Heart right ventricle (tissue), 16 donors: ENCODE data around the gene PPP1R7. TPM values are rescaled to one million over a fixed set of nuclear protein-coding genes. Genes with fewer than 3 reads are reported as not detected.

Source experiments
- ATAC-seq, 8 donors: fragments of 200-7000 bp; cut with Tn5 transposase; one replicate each; pipeline ENCODE4 v1.9.1; 2020; ENCODE audit warnings: mild to moderate bottlenecking in 8 of 8, moderate library complexity in 8 of 8, moderate number of reproducible peaks in 1 of 8
- DNase-seq, 2 donors: peaks; one replicate each; pipeline ENCODE4 v3.0.0-alpha.2; 2020
- H3K27ac ChIP-seq, 10 donors: fragments of 200-600 bp; sonication (generic) in 2 of 10; one replicate each; pipeline versions ENCODE4 v1.5.0 to v1.8.0; 2020 to 2022; ENCODE audit warnings: mild to moderate bottlenecking in 3 of 10
- H3K27me3 ChIP-seq, 7 donors: fragments of 200-600 bp; one replicate each; pipeline ENCODE4 v1.8.0; 2021 to 2022; ENCODE audit warnings: mild to moderate bottlenecking in 2 of 7
- H3K36me3 ChIP-seq, 9 donors: fragments of 200-600 bp; sonication (generic) in 1 of 9; one replicate each; pipeline versions ENCODE4 v1.5.0 to v1.8.0; 2020 to 2022; ENCODE audit warnings: mild to moderate bottlenecking in 2 of 9
- H3K4me1 ChIP-seq, 9 donors: fragments of 200-600 bp; sonication (generic) in 1 of 9; one replicate each; pipeline versions ENCODE4 v1.5.0 to v1.8.0; 2020 to 2022; ENCODE audit warnings: mild to moderate bottlenecking in 4 of 9
- H3K4me3 ChIP-seq, 10 donors: fragments of 200-600 bp; sonication (generic) in 2 of 10; one replicate each; pipeline versions ENCODE4 v1.5.0 to v1.8.0; 2020 to 2022; ENCODE audit warnings: mild to moderate bottlenecking in 7 of 10, moderate library complexity in 2 of 10
- H3K9me3 ChIP-seq, 11 donors: fragments of 200-600 bp in 10 of 11; sonication (generic) in 2 of 11; one replicate each; pipeline versions ENCODE4 v1.5.0 to v1.8.0; 2013 to 2022; ENCODE audit warnings: mild to moderate bottlenecking in 2 of 11, control low read depth in 1 of 11, moderate library complexity in 1 of 11
- CTCF ChIP-seq, 9 donors: fragments of 200-600 bp; sonication (generic) in 2 of 9; IDR thresholded peaks; one replicate each; pipeline versions ENCODE4 v1.5.0 to v1.8.0; 2021 to 2022; ENCODE audit warnings: antibody characterized with exemption in 9 of 9, mild to moderate bottlenecking in 5 of 9, moderate library complexity in 1 of 9
- WGBS, 2 donors: extraction: QIAGEN DNeasy Blood & Tissue Kit; methylation state at CpG; one replicate each; pipeline ENCODE4 v1.1.7; 2013; ENCODE audit warnings: inconsistent platforms in 1 of 2; 5-methylcytosine and 5-hydroxymethylcytosine counted together
- intact Hi-C, 10 donors: fragments of 100-400 bp; cut with DNase I; formaldehyde crosslinking; loops; one replicate each; pipeline versions ENCODE4 v1.11.1 to v1.14.2; 2022
- polyA plus RNA-seq, 2 donors: library from polyadenylated mRNA; stranded (reverse); fragments of 200-250 nt; gene quantifications; one replicate each; pipeline ENCODE4 v1.2.3, GENCODE V29; 2013
- total RNA-seq, 10 donors: library from RNA; stranded (reverse); fragmentation: NEBNext Ultra II Directional in 3 of 10; extraction: Animal tissue kit (Norgen Biotek cat#: 25700) in 3 of 10; gene quantifications; one replicate each; pipeline versions ENCODE4 v1.2.1 to v1.2.4, GENCODE V29; 2021 to 2023
- donor health status: Arrhythmogenic right ventricular cardiomyopathy.
- donor health status: ischemic (EF 13 %, LVEDD 7.1; RV severe dilation, severe dysfunction).
- donor health status: healthy with polysubstance abuse.
- donor health status: DM: no; HTN: yes; CAD: no.
- donor health status: DM: no; HTN: no; CAD: no.
- donor health status: ischemic (EF 25% LVEDD 6.9; RV normal size, moderate dysfunction).
- donor health status: ischemic (EF 25% LVEDD 5.7; RV mildly dilated, moderate dysfunction).
- donor health status: healthy.
- donor health status: DM: yes; HTN: yes; CAD: no.
- donor health status: Ischemic cardiomyopathy.
- donor health status: ischemic (EF 35%, LVEDD 5.7; RV mildly dilated, moderate dysfunction).
- donor health status: nonischemic (EF 11% LVEDD 7.7; RV severe dilation, severe dysfunction).
- donor health status: DM: yes; HTN: yes; CAD: no.
- donor health status: PGD.
- donor health status: ischemic (EF 29% LVEDD 5.4; RV normal size, mild dysfunction).
- donor health status: nonischemic (EF 23%, LVEDD 6.1; RV moderate dilation, normal function).

PPP1R7 gene
- total and polyA plus RNA-seq, 12 donors = 64.1 to 91.3 (median 77.3) TPM

- intact Hi-C loops = loop anchor here in 1 of 10 donors (10.0 kb wide), 1 partner anchor 133 kb away; no protein-coding TSS in a partner anchor
- H3K9me3 ChIP-seq = no peaks in the 10 kb centered on the region
- ATAC-seq (no peak), DNase-seq (peak in 1 of 2 donors; percentile 3)
- peaks cover 2 to 55% (median 27%) of the 10 kb centered on the region in 9 donors for H3K4me1 ChIP-seq
- H3K36me3 ChIP-seq = peaks cover 0 to 85% (median 54%) of the 10 kb centered on the region in 9 donors
- H3K27ac ChIP-seq = peak overlapping the region in 9 of 10 donors; percentile 10 to 73 (median 58)
- no peaks in the 10 kb centered on the region for H3K27me3 ChIP-seq
- no peak for TF ChIP-seq CTCF (IDR thresholded peaks at IDR 0.05)
- H3K4me3 ChIP-seq = no peak overlapping the region
- WGBS, 2 donors = 88 to 92% methylated on average over 26 of the region's 26 CpGs
Measured at GRCh38 chr2:241228081-241228859, 78.0 kb downstream of the PPP1R7 start.

GRCh38 chr2:241228860-241229516 lies 78.7 kb downstream of the PPP1R7 start:
- WGBS, 2 donors = 55 to 65% methylated on average over 20 of the region's 20 CpGs
- Histone ChIP-seq H3K36me3 (peaks cover 0 to 92% (median 61%) of the 10 kb centered on the region in 9 donors), H3K9me3 (no peaks in the 10 kb centered on the region), H3K27ac (peak overlapping the region in 9 of 10 donors; percentile 10 to 73 (median 58)), H3K4me3 (no peak overlapping the region), H3K27me3 (no peaks in the 10 kb centered on the region), H3K4me1 (peaks cover 2 to 48% (median 24%) of the 10 kb centered on the region in 9 donors)
- ATAC-seq (peak in 7 of 8 donors; percentile 48 to 66 (median 58)), DNase-seq (no peak)
- no peak for TF ChIP-seq CTCF (IDR thresholded peaks at IDR 0.05)
- intact Hi-C loops = loop anchor here in 1 of 10 donors (10.0 kb wide), 1 partner anchor 134 kb away; no protein-coding TSS in a partner anchor

GRCh38 chr2:241229563-241230401 lies 79.5 kb downstream of the PPP1R7 start:
- Histone ChIP-seq H3K4me1 (peaks cover 0 to 40% (median 16%) of the 10 kb centered on the region in 9 donors), H3K9me3 (no peaks in the 10 kb centered on the region), H3K36me3 (peaks cover 0 to 99% (median 69%) of the 10 kb centered on the region in 9 donors), H3K27me3 (no peaks in the 10 kb centered on the region), H3K4me3 (no peak overlapping the region), H3K27ac (peak overlapping the region in 8 of 10 donors; percentile 10 to 73 (median 59))
- TF ChIP-seq CTCF (IDR thresholded peaks at IDR 0.05) = no peak
- ATAC-seq (peak in 1 of 8 donors; percentile 3), DNase-seq (no peak)
- intact Hi-C loops = loop anchor here in 1 of 10 donors (10.0 kb wide), 1 partner anchor 135 kb away; no protein-coding TSS in a partner anchor
- WGBS, 2 donors = 93 to 95% methylated on average over 29 of the region's 29 CpGs
